Activated CD4-positive, alpha-beta T cell treated with anti-CD3 and anti-CD28 coated beads for 36 hours (primary cell): ENCODE results near the gene MYF6. TPM values are rescaled to one million over a fixed set of nuclear protein-coding genes. Genes with fewer than 3 reads are reported as not detected.

Source experiments
- ATAC-seq: fragments of 200-7000 bp; cut with Tn5 transposase; one replicate; pipeline ENCODE4 v1.10.0; 2021; ENCODE audit warnings: mild to moderate bottlenecking, moderate library complexity
- CTCF ChIA-PET: fragments of 350-600 bp; sonication (Branson Sonifier 250); formaldehyde crosslinking; loops from one replicate; lab custom pipeline; 2021; ENCODE audit warnings: antibody characterized with exemption; lab: Charles Lee
- POLR2A ChIA-PET: fragments of 350-600 bp; sonication (Branson Sonifier 250); formaldehyde crosslinking; loops from one replicate; lab custom pipeline; 2021; ENCODE audit warnings: antibody characterized with exemption, inconsistent platforms; lab: Charles Lee
- DNase-seq: peaks from one replicate; pipeline ENCODE4 v3.0.0-alpha.2; 2020
- H3K27ac Mint-ChIP-seq: one replicate; pipeline ENCODE4 v1.8.0; 2021; ENCODE audit warnings: mixed read lengths
- H3K27me3 Mint-ChIP-seq: one replicate; pipeline ENCODE4 v1.8.0; 2021; ENCODE audit warnings: mixed read lengths
- H3K36me3 Mint-ChIP-seq: one replicate; pipeline ENCODE4 v1.8.0; 2021; ENCODE audit warnings: low read depth, mixed read lengths
- H3K4me1 Mint-ChIP-seq: one replicate; pipeline ENCODE4 v1.8.0; 2021; ENCODE audit warnings: mixed read lengths
- H3K4me3 Mint-ChIP-seq: one replicate; pipeline ENCODE4 v1.8.0; 2021; ENCODE audit warnings: mild to moderate bottlenecking, moderate library complexity, mixed read lengths
- H3K9me3 Mint-ChIP-seq: one replicate; pipeline ENCODE4 v1.8.0; 2021; ENCODE audit warnings: low read depth, mixed read lengths
- intact Hi-C, 2 experiments: fragments of 100-400 bp; cut with DNase I in 1 of 2; cut with micrococcal nuclease in 1 of 2; formaldehyde crosslinking; loops; one replicate each; pipeline versions ENCODE4 v1.14.2 to v1.15.1; 2022 to 2024; cut with DNase I, micrococcal nuclease
- total RNA-seq, 2 experiments: library from RNA; stranded (reverse); gene quantifications; one replicate each; pipeline ENCODE4 v1.2.3, GENCODE V29; 2021

Gene MYF6
- total RNA-seq, 2 experiments from 2014 or later, result not detected

DNA sequence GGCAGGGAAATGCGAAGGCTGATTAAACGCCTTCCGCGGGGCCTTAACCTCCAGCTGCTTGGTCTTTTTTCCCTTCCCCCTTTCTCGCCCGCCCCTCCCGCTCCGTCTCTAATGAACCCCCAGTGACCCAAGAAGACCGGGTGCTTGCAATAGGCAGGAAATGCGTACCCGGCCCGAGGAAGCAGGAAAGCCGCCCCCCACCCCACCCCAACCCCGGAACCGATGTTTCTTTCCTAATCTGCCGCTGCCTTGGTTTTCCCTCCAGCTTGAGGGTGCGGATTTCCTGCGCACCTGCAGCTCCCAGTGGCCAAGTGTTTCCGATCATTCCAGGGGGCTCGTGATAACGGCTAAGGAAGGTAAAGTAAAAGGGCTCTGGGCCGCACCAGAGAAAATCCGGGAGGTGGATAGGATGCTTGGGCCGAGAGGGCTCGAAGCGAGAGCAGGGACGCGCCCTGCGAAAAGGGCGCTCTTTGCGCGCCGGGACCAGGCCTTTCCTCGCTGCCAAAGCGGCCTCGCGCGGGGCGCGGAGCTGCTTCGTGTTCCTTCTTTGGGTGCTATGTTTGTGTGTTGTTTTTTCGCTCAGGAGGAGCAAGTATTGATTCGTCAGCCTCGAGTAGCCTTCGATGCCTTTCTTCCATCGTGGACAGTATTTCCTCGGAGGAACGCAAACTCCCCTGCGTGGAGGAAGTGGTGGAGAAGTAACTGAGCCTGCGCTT is 983 bp downstream of the MYF6 start:
- H3K4me3 Mint-ChIP-seq, result no peak overlapping the region
- no peak for DNase-seq
- ChIA-PET POLR2A (no interaction called here), CTCF (no interaction called here)
- intact Hi-C loops, result no loop called here
- peaks cover 28% of the 10 kb centered on the region for H3K27me3 Mint-ChIP-seq
- H3K27ac Mint-ChIP-seq, result no peak overlapping the region
- ATAC-seq, result no peak
- peaks cover 3% of the 10 kb centered on the region for H3K36me3 Mint-ChIP-seq
- no peaks in the 10 kb centered on the region for H3K4me1 Mint-ChIP-seq
- no peaks in the 10 kb centered on the region for H3K9me3 Mint-ChIP-seq

- no peaks in the 10 kb centered on the region for H3K4me1 Mint-ChIP-seq
- peaks cover 3% of the 10 kb centered on the region for H3K36me3 Mint-ChIP-seq
- H3K27ac Mint-ChIP-seq, result no peak overlapping the region
- no peak for DNase-seq
- peaks cover 33% of the 10 kb centered on the region for H3K27me3 Mint-ChIP-seq
- intact Hi-C loops, result no loop called here
- no peak overlapping the region for H3K4me3 Mint-ChIP-seq
- no peaks in the 10 kb centered on the region for H3K9me3 Mint-ChIP-seq
- ChIA-PET CTCF (no interaction called here), POLR2A (no interaction called here)
- ATAC-seq, result no peak
Observed at GRCh38 chr12:80708975-80709328, 1.5 kb downstream of the MYF6 start.

GRCh38 chr12:80709811-80710726 is 2.6 kb downstream of the MYF6 start:
- DNase-seq (no peak), ATAC-seq (no peak)
- Mint-ChIP-seq H3K4me1 (no peaks in the 10 kb centered on the region), H3K4me3 (no peak overlapping the region), H3K36me3 (peaks cover 3% of the 10 kb centered on the region), H3K9me3 (no peaks in the 10 kb centered on the region), H3K27ac (no peak overlapping the region), H3K27me3 (peaks cover 40% of the 10 kb centered on the region)
- intact Hi-C loops, result no loop called here
- ChIA-PET CTCF (interaction anchor here (0.7 kb wide), 2 partner anchors 13 to 113 kb away, joined by 3 read pairs; no protein-coding TSS in a partner anchor), POLR2A (no interaction called here)

DNA sequence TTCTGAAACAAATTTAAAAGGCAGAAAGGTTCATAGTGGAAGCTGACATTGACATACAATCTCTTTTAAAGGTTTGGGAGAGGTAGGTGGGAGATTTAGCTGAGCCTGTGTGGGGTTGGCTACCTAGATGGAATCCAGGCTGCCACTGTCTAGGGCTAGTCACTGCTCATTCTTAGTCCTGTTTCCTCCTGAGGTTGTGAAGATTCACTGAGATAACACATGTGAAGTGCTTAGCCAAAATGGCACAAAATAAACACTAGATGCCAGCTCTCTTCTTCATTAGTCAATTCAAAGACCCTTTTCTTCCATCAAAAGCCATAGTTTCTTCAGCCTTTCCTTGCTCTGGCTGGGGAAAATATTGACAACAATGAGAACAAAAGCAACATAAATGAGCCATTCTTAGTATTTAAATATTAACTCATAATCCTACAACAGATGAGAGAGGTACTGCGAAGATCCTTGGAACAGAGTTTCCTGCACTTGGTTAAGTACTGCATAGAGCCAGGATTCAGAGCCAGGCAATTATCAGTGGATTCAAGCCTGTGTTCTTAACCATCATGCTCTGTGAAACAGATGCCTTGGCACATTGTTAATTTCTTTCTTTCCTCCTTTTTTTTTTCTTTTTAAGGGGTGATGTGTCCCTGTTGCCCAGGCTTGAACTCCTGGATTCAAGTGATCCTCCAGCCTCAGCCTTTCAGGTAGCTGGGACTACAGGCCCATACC is 3.5 kb downstream of the MYF6 start:
- H3K27me3 Mint-ChIP-seq, result peaks cover 46% of the 10 kb centered on the region
- H3K4me3 Mint-ChIP-seq, result no peak overlapping the region
- ChIA-PET CTCF (interaction anchor here (0.7 kb wide), 2 partner anchors 13 to 114 kb away, joined by 3 read pairs; no protein-coding TSS in a partner anchor), POLR2A (no interaction called here)
- no peak for ATAC-seq
- H3K9me3 Mint-ChIP-seq, result no peaks in the 10 kb centered on the region
- H3K27ac Mint-ChIP-seq, result no peak overlapping the region
- peaks cover 3% of the 10 kb centered on the region for H3K36me3 Mint-ChIP-seq
- intact Hi-C loops, result no loop called here
- DNase-seq, result no peak
- H3K4me1 Mint-ChIP-seq, result no peaks in the 10 kb centered on the region

DNA sequence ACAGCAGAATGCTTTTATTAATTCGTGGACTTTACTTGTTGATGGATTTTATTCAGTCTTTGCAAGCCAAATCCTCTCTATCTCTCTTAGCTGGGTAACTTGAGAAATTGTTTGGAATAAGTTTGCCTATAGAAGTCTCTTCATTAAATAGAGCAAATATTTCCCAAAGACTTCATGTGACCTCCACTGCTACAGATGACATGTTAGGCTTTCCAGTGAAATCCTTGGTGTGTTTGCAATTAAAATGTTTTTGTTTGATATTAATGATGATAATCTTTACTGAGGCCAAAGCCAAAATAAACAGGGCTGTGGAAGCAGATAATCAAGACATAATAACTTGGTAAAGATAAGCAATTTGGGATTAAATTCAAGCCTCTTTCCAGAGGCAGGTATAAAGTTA is 4.4 kb downstream of the MYF6 start:
- no peak overlapping the region for H3K4me3 Mint-ChIP-seq
- ChIA-PET CTCF (no interaction called here), POLR2A (no interaction called here)
- H3K27ac Mint-ChIP-seq, result no peak overlapping the region
- DNase-seq, result no peak
- no peaks in the 10 kb centered on the region for H3K9me3 Mint-ChIP-seq
- peaks cover 3% of the 10 kb centered on the region for H3K36me3 Mint-ChIP-seq
- no peak for ATAC-seq
- H3K4me1 Mint-ChIP-seq, result no peaks in the 10 kb centered on the region
- intact Hi-C loops, result no loop called here
- H3K27me3 Mint-ChIP-seq, result peaks cover 45% of the 10 kb centered on the region

DNA sequence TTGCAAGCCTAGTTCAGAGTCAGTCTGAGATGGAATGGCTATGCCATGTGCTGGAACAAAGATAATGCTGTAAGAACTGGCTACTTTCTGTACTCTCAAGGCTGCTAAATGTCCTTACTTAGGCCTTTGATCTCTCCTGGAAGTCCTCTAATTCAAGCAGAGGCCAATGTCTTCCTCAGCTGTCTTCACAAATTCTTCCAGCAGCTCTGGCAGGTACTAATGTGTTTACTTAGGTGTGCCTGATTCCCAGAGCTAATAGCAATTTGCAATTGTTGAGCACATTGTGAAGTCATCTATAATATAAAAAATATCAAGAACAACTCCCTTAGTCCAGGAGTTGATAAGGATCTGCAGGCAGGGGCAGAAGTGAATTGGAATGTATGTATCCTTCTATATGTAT is 5.4 kb downstream of the MYF6 start:
- Mint-ChIP-seq H3K27me3 (peaks cover 37% of the 10 kb centered on the region), H3K9me3 (no peaks in the 10 kb centered on the region), H3K4me3 (no peak overlapping the region), H3K4me1 (no peaks in the 10 kb centered on the region), H3K27ac (no peak overlapping the region), H3K36me3 (peaks cover 3% of the 10 kb centered on the region)
- no peak for ATAC-seq
- DNase-seq, result no peak
- CTCF ChIA-PET, result no interaction called here
- POLR2A ChIA-PET, result no interaction called here
- intact Hi-C loops, result no loop called here

DNA sequence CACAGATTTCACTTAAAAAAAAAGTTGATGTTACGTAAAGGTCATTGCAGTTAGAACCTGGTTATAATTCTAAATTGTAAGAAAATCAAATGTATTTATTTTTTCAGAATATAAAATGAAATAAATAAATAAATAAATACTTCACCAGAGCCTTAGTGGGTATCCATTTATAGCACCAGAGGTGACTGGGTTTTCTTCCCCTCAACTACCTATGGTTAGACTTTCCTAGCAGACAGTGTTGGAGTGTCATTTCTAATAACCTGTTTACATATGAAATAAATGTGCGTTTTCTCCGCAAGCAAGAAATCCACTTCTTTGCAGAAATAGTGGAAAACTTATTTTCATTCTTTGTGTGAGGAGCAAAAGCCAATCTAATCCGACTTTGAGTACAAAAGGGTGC is 6.0 kb downstream of the MYF6 start:
- ChIA-PET CTCF (no interaction called here), POLR2A (no interaction called here)
- H3K27ac Mint-ChIP-seq, result no peak overlapping the region
- H3K27me3 Mint-ChIP-seq, result peaks cover 36% of the 10 kb centered on the region
- no peaks in the 10 kb centered on the region for H3K9me3 Mint-ChIP-seq
- no peak for DNase-seq
- H3K4me3 Mint-ChIP-seq, result no peak overlapping the region
- H3K4me1 Mint-ChIP-seq, result no peaks in the 10 kb centered on the region
- H3K36me3 Mint-ChIP-seq, result peaks cover 3% of the 10 kb centered on the region
- intact Hi-C loops, result no loop called here
- no peak for ATAC-seq

- peaks cover 31% of the 10 kb centered on the region for H3K27me3 Mint-ChIP-seq
- no peak for ATAC-seq
- H3K4me1 Mint-ChIP-seq, result no peaks in the 10 kb centered on the region
- no peak overlapping the region for H3K27ac Mint-ChIP-seq
- H3K4me3 Mint-ChIP-seq, result no peak overlapping the region
- no peak for DNase-seq
- ChIA-PET CTCF (no interaction called here), POLR2A (no interaction called here)
- H3K9me3 Mint-ChIP-seq, result no peaks in the 10 kb centered on the region
- no peaks in the 10 kb centered on the region for H3K36me3 Mint-ChIP-seq
- intact Hi-C loops, result no loop called here
Observed at GRCh38 chr12:80714055-80714454, 6.6 kb downstream of the MYF6 start.

- ChIA-PET CTCF (no interaction called here), POLR2A (no interaction called here)
- Mint-ChIP-seq H3K27ac (no peak overlapping the region), H3K4me1 (no peaks in the 10 kb centered on the region), H3K27me3 (peaks cover 25% of the 10 kb centered on the region), H3K4me3 (no peak overlapping the region), H3K9me3 (no peaks in the 10 kb centered on the region), H3K36me3 (no peaks in the 10 kb centered on the region)
- ATAC-seq, result no peak
- intact Hi-C loops, result no loop called here
- no peak for DNase-seq
Observed at GRCh38 chr12:80714846-80715245, 7.4 kb downstream of the MYF6 start.

GRCh38 chr12:80715713-80716249 is 8.3 kb downstream of the MYF6 start:
- H3K4me1 Mint-ChIP-seq, result no peaks in the 10 kb centered on the region
- H3K27ac Mint-ChIP-seq, result no peak overlapping the region
- no peak for DNase-seq
- H3K27me3 Mint-ChIP-seq, result peaks cover 21% of the 10 kb centered on the region
- H3K4me3 Mint-ChIP-seq, result no peak overlapping the region
- ATAC-seq, result no peak
- H3K9me3 Mint-ChIP-seq, result no peaks in the 10 kb centered on the region
- no peaks in the 10 kb centered on the region for H3K36me3 Mint-ChIP-seq
- intact Hi-C loops, result no loop called here
- POLR2A ChIA-PET, result no interaction called here
- CTCF ChIA-PET, result no interaction called here

GRCh38 chr12:80716696-80717469 is 9.4 kb downstream of the MYF6 start, which contains the start of gene MYF5:
Gene MYF5, plus strand, starts transcription at chr12:80716912. Its CDS starts 152 bp downstream, at chr12:80717064.
- POLR2A ChIA-PET, result no interaction called here
- ATAC-seq (no peak), DNase-seq (no peak)
- Mint-ChIP-seq H3K27ac (no peak within 1 kb of the TSS), H3K9me3 (no peaks in the 10 kb centered on the region), H3K4me1 (no peaks in the 10 kb centered on the region), H3K27me3 (peaks cover 21% of the 10 kb centered on the region), H3K36me3 (no peaks in the 10 kb centered on the region), H3K4me3 (no peak within 1 kb of the TSS)
- CTCF ChIA-PET, result interaction anchor here (0.6 kb wide), 1 partner anchor 100 kb away, joined by 3 read pairs; no protein-coding TSS in a partner anchor
- intact Hi-C loops, result no loop called here
